PC-3 (cell line): ENCODE data around the gene EIF2S2.

ENCODE experiments used
- CTCF ChIP-seq: fragments of 300-600 bp; sonication (generic); conservative IDR thresholded peaks from 2 replicates; pipeline ENCODE4 v1.5.1; 2017; ENCODE audit warnings: antibody characterized with exemption, low read depth, mild to moderate bottlenecking, low read length
- EZH2phosphoT487 ChIP-seq: fragments of 300-600 bp; sonication (generic); IDR thresholded peaks from 2 replicates; pipeline ENCODE4 v1.6.1; 2018; ENCODE audit warnings: mild to moderate bottlenecking, antibody characterized with exemption, low read length, borderline replicate concordance

- no peak for TF ChIP-seq EZH2phosphoT487
- TF ChIP-seq CTCF, result no peak
Observed at GRCh38 chr20:34093895-34094294, 18.1 kb downstream of the EIF2S2 start.
